Measurements from ENCODE around the gene CLDN6.

The CLDN6 gene

DNA sequence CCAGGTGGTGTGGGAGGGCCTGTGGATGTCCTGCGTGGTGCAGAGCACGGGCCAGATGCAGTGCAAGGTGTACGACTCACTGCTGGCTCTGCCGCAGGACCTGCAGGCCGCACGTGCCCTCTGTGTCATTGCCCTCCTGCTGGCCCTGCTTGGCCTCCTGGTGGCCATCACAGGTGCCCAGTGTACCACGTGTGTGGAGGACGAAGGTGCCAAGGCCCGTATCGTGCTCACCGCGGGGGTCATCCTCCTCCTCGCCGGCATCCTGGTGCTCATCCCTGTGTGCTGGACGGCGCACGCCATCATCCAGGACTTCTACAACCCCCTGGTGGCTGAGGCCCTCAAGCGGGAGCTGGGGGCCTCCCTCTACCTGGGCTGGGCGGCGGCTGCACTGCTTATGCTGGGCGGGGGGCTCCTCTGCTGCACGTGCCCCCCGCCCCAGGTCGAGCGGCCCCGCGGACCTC lies 4.5 kb downstream of the CLDN6 start:
- no peak for DNase-seq (ENCODE audit: low spot score)

DNA sequence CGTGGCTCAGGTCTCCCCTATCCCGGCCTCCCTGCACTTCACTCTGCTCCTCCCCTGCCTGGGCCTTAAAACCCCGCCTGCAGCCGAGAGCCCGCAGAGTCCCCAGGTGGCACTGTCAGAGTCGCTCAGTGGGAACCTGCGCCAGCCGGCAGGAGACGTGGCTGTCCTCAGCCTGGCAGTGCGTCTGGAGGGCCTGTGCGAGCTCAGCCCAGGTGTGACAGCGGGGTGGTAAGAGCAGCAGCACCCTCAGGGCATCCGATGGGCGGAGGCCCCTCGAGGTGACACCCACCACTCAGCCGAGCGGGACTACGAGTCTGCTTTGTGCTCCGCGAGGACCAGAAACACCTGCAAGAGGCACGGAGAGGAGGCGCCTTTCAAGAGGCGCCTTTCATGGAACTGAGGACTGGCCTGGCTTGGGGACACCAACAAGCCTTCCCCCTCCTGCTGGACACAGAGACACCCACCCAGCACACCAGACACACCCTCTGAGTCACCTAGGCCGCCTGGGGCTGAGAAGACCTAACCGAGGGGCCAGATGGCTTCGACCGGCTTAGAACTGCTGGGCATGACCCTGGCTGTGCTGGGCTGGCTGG lies 5.1 kb downstream of the CLDN6 start, which contains the start of gene CLDN9:
Gene CLDN9, plus strand, starts transcription at position 96 of the 593 bp plus-strand sequence. Its CDS starts 440 bp downstream, at position 536.
- DNase-seq (ENCODE audit: low spot score) = no peak

DNA sequence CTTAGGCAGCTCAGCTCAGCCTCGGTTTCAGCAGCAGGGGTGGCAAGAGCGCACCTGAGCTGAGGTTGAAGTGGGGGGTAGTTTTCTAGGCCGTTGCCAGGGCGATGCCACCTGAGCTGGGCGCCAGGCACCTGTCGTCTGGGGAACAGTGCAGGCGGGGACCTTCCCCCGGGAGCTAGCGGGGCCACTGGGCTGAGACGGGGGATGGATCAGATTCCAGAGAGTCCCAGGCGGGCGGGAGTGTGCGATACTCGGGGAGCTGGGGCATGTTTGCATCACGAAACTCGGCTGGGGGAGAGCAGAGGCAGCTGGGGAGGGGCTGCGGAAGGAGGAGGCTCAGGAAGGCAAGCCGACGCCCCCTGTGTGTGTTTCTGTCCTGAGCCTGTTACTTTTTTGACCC lies 5.7 kb downstream of the CLDN6 start:
- no peak for DNase-seq (ENCODE audit: low spot score)

DNA sequence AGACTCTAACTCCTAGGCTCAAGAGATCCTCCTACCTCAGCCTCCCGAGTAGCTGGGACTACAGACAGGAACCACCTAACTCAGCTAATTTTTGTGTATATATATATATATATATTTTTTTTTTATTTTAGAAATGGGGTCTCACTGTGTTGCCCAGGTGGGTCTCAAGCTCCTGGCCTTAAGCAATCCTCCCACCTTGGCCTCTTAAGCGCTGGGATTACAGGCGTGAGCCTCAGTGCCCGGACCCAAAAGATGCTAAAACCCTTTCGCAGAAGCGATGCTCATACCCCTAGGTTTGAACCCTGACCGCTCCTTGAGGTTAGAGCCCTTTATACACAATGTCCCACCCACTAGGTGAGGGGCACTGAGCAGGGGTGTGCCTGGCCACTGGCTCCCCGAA lies 7.5 kb downstream of the CLDN6 start:
- DNase-seq (ENCODE audit: low spot score) = no peak

DNA sequence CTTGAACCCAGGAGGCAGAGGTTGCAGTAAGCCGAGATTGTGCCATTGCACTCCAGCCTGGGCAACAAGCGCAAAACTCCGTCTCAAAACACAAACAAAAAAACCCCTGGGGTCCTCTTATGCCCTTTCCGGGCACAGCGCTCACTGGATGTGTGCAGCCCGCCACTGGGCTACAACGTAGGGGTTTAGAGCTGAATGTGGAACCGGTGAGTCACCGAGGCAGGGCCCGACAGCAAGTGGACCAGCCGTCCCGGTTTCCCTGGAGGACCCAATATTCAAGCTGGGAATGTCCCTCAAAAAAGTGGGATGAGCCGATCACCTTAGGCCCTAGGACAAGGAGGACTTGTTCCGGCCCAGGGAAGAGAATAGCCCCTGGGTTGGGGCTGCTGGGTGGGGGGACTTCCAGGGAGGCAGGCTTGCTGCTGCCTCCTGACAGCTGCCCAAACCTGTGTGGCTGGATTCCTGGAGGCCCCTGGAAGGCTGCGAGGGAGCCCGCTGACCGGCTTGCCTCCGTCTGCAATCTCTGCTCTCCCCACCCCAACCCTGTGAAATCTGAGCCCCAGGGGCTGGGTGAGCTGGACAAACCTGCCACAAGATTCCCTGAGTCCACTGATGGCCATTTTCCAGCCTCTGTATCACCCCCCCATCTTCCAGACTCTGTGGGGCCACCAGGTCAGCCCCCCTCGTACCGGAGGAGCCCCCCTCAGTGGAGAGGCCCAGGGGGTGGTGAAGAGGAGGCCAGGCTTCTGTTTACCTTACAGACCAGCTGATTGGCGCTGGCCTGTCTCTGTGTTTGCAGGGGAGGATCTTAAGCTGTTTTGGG lies 8.2 kb downstream of the CLDN6 start:
- DNase-seq (ENCODE audit: low spot score) = no peak

DNA sequence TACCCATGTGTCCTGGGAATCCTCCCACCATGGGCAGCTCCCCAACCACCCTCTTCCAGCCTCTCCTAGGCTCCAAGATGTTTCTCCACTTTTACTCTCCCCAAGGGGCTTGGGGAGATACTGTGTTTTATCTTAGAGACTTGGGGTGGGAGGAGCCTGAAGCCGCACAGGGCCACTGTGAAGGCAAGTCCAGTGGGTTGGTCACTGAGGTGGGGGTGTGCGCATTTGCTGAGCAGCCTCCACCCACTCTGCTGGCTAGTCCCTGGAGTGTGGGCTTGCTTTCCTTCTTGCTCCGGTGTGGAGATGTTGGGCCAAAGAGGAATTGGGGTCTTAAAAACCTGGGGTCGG lies 9.3 kb downstream of the CLDN6 start:
- no peak for DNase-seq (ENCODE audit: low spot score)

DNA sequence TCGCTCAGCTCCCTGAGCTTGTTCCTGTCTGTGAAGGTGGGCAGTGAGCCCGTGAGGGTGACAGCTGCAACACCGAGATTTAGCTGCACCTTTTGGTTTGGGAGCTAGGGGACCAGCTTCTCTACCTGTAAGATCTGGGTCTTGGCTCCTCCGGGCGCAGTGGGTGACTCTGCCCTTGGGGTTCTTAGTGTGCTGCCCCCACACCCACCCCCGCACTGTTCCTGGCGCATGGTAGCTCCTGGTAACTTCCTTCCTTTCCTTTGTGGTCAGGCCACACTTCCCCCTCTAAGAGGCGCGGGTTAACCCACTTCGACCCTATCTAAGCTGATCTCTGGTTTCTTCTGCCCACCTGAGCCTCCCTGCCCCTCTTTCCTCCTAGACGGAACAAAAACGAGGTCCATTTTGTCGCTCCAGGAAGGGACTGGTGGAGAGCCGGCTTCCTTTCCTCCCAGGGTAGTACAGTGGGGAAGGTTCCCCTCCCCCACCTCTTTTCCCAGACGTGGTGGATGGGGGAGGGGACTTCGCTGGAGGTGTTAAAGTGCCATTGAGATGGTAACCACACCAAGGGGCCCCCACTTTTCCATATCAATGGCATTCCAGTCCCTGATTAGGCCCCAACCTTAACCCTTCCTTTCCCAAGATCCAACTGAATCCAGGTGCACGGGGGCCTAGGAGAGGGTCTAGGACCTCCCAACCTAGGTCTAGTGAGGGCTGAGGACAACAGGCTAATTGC lies 9.9 kb downstream of the CLDN6 start:
- no peak for DNase-seq (ENCODE audit: low spot score)

DNA sequence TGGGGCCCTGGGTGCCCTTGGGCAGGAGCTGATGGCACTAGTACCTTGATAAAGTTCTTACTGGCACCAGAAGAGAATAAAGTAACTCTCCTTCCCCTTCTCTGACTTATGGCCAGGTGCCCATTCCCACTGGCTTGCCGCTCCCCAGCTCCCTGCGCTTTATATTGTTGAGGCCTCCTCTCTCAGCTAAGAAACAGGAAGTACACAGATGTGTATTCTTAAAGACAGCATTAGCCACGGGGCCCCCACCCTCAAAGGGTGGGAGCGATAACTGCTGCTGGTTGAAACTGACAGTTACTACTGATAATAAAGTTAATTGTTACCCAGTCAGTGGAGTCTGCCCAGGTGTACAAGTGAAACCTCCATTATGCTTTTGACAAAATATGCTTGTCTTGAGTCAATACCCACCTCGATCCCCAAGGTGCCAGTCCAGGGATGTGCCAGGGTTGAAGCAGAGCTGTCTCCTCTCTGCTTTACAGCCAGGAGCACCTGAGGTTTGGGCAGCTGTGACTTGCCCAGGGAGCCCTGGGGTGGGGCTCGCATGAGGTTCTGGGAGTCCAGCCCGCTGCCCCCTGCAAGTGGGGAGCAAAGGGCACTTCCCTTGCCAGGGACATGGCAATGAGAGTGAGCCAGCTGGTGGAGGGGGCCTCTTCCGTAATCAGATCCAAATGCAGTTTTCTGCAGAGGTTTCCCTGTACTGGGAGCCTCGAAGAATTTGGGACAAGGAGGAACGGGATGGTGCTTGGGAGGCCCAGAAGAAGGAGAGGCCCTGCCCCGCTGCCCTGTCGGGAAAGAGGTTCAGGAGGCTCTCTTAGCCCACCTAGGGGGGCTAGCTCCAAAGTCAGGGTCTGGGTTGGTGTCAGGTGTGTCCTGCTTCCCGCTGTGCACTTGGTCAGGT lies 10.7 kb downstream of the CLDN6 start:
- no peak for DNase-seq (ENCODE audit: low spot score)

DNA sequence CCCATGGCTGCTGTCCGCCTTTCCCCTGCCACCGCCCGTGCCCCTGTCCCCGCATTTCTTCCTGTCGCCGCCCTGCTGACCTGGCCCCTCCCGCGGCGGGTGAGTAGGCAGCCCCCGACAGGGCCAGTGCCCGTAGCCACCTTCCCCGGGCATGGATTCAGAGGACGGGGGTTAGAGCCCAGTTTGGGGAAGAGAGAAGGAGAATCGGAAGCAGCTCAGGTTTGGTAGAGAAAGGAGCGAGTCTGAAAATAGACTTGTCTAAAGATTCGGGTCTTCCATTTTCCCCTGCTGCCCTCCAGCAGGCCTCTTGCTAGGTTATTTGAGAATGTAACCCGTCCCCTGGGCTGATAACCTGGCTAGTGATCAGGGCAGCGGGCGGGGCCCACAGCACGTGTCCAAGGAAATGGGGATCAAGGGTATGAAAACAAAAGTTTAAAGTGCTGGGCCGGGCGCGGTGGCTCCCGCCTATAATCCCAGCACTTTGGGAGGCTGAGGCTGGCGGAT lies 13.2 kb downstream of the CLDN6 start:
- DNase-seq (ENCODE audit: low spot score) = no peak

DNA sequence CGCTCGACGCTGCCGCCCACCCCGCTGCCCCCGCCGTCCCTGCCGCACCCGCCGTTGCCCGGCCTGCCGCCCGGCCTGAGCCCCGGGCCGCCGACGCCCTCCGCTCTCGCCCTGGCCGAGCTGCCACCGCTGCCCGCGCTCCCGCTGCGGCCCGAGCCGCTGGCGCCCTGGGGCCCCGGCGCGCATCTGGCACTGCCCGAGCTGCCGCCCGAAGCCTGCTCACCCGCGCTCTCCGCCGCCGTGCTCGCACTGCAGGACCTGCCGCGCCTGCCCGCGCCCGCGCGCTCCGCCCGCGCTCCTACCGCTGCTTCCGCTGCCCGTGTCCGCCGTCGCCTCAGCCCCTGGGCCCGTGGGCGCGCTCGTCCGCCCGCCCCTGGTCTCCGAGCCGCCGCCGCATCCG lies 13.7 kb downstream of the CLDN6 start:
- no peak for DNase-seq (ENCODE audit: low spot score)

DNA sequence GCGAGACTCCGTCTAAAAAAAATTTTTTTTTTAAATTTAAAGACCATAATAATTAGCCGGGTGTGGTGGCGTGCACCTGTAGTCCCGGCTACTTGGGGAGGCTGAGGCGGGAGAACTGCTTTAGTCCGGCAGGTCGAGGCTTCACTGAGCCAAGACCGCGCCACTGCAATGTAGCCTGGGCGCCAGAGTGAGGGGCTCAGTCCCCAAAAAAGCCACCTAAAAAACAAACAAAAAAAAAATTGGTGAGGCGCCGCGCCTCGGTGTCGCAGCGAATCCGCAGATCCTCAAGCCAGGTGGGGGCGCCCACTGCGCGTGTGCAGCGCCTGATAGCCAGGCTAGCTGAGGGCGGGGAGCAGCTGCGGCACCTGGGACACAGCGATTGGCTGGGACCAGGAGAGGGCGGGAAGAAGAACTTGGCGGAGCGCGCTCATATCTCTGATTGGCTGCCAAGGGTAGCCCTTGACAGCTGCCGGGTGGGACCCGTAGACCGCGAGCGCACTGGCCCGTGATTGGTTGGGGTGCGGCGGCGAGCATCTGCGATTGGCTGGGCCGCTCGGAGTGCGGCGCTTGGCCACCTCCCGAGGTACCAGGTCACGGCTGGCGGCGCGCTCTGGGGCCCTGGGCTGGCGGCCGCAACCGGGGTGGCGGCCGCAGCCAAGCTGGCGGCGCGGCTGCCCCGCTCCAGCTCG lies 14.3 kb downstream of the CLDN6 start:
- DNase-seq (ENCODE audit: low spot score) = peak; percentile 99

DNA sequence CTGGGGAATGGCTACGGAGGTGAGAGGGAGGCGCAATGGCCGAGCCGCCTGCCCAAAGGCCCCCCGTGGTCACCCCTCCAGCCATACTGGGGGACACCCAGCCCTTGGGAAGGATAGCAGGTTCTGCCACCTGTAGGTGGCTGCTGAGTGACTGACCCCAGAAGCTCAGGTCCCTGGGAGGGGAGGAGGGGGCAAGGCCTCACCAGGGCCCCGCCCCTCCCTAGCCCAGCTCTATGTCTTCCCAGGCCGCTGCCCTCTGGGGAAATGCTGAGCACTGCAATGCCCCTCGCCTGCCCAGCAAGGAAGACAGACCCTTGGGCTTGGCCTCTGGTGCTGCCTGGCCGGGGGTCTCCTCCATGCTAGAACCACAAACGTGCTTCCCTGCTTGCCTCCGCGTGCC lies 16.7 kb downstream of the CLDN6 start:
- DNase-seq (ENCODE audit: low spot score) = no peak

DNA sequence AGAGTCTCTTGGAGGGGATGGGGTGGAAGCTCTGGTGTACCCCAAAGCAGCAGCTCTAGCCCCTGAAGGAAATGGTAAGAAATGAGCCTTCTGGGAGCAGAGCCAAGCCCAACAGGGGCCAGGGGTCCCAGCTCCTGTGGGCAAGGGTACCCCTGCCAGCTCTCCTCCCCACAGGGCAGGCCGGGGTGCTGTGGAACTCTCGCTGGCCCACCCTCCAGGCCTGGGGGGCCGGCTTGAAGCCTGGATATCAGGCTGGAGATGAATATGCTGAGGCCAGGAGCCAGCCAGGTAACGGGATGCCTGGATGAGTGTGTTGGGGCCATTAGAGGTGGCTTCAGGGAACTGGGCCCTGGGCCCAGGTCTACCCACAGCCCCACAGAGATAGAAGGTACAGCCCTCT lies 17.4 kb downstream of the CLDN6 start:
- DNase-seq (ENCODE audit: low spot score) = no peak

DNA sequence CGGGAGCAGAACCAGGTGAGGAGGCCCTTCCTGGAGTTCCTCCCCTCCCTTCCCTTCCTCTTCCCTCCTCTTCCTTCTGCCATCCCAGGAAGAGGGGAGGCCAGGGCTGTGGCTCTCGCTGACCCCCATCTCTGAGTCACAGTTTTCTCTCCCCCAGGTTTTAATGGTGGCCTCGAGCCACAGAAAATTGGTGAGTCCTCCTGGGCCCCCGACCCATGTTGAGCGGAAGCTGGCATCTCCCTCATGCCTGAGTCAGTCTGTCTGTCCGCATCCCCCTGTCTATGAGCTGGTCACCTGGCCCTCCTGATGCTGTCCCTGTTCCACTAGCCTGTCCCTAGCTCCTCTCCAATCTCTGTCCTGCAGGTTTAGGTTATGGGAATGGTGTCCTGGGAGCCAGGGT lies 18.1 kb downstream of the CLDN6 start:
- no peak for DNase-seq (ENCODE audit: low spot score)

DNA sequence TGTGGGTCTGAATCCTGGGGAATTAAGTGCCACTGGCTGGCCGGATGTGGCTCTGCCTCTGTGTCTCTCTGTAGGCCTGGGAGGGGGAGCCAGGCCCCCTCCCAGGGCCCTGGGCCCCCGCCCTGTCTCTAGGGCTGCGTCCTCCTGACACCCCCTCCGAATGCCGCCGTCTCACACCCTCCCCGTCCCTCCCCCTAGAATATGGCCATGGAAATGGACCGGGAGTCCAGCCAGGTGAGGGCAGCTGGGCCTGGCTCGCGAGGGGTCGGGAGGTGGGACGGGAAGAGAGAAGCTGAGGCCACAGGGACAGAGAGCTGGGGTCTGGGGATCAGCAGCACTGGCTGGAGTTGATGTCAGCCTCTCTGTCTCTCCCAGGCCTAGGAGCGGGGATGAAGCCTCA lies 21.7 kb downstream of the CLDN6 start:
- DNase-seq (ENCODE audit: low spot score) = no peak

DNA sequence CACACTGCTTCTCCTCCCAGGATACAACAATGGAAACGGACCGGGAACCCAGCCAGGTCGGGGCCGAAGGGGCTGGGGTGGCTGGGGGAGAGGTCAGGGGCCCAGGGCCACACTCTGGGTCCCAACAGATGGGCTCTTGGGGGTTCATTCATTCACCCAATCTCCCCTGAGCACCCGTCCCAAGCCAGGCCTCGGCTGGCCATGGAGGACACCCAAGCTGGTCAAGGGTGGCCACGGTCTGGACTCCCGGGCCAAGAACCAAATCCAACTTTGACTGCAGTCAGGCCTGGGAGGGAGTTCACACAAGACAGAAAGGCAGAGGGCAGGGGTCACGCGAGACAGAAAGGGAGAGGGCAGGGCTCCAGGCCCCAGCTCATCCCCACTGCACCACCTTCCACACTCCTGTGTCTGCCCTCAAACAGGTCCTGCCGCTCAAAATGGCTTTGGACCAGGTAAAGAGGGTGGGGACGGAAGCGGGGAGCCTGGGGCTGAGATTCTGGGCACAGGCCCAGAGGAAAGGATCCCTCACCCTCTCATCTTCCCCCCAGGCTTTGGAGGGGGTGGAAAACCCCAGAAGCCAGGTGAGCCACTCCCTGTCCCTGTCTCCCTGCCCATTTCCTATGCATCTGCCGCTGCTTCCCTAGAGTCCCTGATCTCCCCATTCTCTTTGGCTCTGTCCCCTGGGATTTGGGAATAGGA lies 25.5 kb downstream of the CLDN6 start:
- no peak for DNase-seq (ENCODE audit: low spot score)

DNA sequence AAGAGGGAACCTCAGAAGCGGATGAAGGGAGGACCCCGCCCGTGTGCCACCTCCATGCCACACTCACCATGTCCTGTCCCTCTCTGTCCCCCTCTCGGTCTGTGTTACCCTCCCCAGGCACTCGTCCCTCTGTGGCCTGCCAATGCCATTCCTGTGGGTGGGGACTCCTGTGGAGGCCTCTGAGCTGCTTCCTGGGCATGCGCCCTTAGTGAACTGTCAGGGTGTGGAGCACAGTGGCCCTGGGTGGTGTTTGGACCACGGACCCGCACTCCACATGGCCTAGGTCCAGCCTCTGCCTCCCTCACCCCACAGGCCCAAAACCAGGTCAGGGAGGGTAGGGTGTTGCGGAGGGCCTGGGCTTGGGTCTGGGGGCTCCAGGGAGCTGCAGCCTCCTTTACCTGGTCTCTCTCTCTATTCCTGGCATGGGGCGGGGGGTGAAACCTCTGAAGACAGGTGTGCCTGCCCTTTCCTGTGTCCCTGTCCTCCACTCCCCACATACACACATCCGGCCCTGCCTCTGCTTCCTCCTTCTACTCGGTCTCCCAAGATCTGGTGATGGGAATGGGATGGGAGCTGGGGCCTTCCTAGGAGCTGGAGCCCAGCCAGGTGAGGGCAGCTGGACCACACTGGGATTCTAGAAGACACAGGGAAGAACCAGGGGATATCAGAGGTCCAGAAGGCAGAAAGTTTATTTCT lies 26.3 kb downstream of the CLDN6 start:
- no peak for DNase-seq (ENCODE audit: low spot score)

DNA sequence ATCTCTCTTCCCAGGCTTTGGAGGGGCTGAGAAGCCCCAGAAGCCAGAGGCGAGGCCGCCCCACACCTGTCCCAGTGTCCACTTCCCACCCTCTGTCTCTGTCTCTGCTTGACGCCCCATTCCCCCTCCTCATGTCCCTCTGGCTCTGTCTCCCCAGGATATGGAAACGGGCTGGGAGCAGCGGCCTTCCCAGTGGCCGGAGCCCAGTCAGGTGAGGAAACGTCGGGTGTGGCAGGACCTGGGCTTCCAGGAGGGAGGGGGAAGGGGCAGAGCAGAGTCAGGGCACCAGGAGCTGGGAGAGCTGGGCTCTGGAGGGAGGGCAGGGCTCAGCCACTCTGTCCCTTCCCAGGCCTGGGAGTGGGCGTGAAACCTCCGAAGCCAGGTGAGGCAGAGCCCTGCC lies 27.1 kb downstream of the CLDN6 start:
- DNase-seq (ENCODE audit: low spot score) = no peak

DNA sequence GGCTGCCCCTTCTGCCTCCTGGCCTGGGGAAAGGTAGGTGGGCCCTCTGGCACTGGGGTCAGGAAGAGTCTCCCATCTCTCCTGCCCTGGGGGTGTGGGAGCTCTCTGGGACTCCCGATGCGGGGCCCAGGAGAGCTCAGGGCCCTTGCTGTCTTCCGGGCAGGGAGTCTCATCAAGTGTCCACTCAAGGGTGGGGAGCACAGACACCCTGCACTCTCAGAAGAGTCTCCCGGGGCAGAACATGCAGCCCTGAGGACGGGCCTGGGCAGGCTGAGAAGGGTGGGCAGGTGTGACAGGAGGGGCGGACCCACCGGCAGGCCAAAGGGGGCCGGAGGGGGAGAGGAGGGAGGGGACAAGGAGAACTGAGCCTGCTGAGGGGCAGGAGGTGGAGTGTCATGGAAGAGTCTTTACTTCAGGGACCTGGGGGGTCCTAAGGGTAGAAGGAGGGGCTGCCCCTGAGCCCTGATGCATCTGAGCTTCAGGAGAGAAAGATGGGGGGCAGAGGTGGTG lies 29.3 kb downstream of the CLDN6 start:
- no peak for DNase-seq (ENCODE audit: low spot score)

DNA sequence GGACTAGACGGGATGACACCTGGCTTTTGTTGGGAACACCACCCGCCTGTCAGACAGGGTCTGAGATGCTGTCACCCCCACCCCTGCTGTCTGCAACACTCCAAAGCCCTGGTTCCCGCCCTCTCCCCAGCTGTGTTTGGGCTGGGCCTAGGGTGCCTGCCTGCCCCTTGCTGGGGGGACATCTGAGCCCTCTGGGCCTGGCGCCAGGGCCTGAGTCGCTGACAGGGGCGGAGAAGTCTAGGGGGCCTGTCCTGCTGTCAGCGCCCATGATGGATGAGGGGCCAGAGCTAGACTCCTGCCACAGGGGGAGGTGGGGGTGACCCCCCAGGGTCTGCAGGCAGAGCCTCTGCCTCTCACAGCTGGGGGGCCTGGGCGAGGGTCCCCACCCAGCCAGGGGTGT lies 30.1 kb downstream of the CLDN6 start:
- DNase-seq (ENCODE audit: low spot score) = no peak
